GM21526 (cell line): ENCODE data around the gene FRK.
"Not testable (repeated sequence)": the region's sequence is repeated elsewhere in the genome, so short reads cannot be mapped to it uniquely, and the experiment has no call there.

Source experiments
- ATAC-seq: cut with Tn5 transposase; IDR thresholded peaks from one replicate; pipeline ENCODE4 v1.9.1; 2021; ENCODE audit warnings: moderate library complexity; ENCODE audit not compliant: unreplicated experiment, low FRiP score

FRK gene

DNA sequence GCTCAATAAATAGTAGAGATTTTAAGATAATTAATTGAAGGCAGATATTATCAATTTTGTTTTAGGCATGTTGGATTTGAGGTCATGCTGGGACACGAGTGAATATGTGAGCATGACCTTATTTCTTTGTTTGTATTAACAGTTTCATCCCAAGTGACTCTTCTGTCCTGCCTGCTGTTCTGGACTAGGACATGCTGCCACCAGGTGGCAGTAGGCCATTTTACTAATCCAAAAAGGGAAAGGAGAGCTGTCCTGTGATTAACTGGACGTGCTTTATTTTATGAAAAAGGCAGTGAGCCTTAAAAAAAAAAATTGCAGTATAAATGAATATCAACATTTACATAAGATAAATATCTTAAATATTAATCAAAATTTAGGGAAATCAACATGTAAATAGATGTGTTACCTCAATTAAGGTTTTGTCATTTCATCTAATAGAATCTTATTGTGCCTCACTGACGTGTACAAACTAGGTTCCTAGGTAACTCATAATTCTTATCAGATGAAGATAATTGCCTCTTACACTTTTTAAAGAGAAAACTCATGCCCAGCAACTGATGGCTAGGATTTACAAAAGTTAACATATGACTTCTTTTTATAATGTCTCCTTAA, 49.8 kb downstream of the FRK start:
- ATAC-seq, result peak; percentile 58

DNA sequence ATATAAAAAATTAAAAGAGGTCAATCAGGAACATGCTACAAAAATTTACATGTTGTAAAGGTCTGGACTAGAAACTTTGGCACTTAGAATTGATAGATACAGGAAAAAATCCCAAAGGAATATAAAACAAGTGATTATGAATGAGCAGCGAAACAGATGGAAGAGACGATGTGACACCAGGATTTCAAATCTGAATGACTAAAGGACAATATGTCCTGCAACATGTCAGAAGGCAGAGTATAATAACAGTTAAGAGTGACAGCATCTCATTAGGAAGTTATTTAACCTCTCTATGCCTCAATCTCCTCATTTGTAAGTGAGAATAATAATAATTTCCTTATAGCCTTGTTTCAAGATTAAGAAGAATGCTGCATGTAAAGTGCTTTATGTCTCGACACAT, 50.3 kb downstream of the FRK start:
- ATAC-seq, result no peak

- ATAC-seq, result peak; percentile 65
These were observed 52.0 kb downstream of the FRK start for GRCh38 chr6:116008470-116009243.

- no peak for ATAC-seq
These were observed 55.6 kb downstream of the FRK start for GRCh38 chr6:116004841-116005815.

DNA sequence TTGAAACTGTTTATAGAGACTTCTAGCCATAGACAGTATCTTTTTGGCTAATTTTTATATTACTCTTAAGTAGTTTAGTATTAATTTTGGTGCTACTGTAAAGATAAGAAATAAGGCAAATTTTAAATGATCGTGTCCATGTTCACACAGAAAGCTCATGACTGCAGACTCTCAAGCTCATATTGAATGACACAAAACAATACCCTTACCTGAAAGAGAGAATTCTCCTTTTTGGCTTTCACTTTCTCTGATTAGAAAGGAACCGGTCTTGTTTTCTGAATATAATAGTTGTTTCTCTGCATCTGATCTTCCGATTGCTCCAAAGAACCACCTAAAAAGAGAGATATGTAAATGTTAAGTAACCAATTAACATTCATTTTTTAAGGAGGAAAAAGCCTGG, 57.0 kb downstream of the FRK start:
- ATAC-seq, result peak; percentile 92

GRCh38 chr6:116002756-116003155, 57.9 kb downstream of the FRK start:
- ATAC-seq, result no peak

DNA sequence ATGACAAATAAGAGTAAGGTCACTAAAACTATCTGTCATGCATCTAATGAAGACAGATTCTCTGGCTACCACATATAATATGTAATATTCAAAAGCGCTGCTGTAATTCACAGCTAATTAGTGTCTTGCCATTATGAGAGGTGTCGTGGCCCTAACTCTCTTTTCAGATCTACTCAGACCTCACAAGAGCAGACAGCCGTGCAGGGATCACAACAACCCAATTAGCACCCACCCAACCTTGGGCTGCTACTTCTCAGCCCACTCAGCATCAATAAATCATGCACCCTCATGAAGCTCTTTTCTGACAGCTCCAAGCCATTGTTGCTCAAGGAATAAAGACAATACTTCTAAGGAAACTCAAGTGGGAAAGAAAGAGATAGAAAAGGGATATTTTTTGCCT, 61.5 kb downstream of the FRK start:
- ATAC-seq, result no peak

DNA sequence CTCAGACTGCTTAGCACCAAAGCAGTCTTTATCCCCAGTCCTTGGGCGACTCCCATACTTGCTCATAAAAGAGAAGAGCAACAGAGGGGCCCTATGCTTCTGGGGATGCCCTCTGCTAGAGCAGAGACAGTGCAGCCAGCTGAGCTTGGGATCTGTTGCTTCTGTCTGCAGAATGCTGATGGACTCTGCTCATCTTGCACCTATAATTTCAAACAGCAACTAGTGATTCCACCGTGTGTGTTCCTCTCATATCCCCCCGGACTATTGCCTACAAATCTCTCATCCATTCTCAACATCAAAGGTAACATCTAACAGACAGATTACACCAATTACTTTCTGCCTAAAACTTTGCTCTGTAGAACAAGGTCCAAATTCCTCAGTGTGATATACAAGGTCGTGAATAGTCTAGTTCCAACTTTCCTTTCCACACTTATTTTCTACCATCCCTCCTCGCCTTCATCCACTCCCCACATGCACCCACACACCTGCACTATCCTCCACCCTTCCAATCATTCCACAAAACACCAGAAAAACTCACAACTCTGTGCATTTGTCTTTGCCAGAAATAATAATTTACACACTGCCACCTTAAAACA, 62.6 kb downstream of the FRK start:
- ATAC-seq, result no peak

GRCh38 chr6:115986026-115986425, 74.7 kb downstream of the FRK start:
- ATAC-seq, result no peak

- ATAC-seq, result no peak
These were observed 75.9 kb downstream of the FRK start for GRCh38 chr6:115984809-115985208.

GRCh38 chr6:115983998-115984397, 76.7 kb downstream of the FRK start:
- ATAC-seq, result no peak

DNA sequence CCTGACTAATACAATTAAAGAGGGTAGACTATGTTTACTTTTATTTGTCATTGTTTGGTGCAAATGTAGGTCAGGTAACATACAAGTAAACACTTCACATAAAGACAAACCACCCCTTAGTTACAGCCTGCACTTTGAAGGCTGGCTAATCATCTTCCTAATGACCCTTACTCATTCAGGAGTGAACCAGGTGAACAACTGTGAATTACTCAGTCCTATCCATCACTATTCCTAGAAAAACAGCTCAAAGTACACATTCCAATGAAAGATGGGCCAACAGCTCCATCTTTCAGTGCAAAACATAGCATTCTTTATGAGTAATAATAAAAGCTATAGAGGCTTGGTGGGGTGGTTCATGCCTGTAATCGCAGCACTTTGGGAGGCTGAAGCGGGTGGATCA, 78.2 kb downstream of the FRK start:
- no peak for ATAC-seq

GRCh38 chr6:115977220-115977619, 83.5 kb downstream of the FRK start:
- no peak for ATAC-seq

DNA sequence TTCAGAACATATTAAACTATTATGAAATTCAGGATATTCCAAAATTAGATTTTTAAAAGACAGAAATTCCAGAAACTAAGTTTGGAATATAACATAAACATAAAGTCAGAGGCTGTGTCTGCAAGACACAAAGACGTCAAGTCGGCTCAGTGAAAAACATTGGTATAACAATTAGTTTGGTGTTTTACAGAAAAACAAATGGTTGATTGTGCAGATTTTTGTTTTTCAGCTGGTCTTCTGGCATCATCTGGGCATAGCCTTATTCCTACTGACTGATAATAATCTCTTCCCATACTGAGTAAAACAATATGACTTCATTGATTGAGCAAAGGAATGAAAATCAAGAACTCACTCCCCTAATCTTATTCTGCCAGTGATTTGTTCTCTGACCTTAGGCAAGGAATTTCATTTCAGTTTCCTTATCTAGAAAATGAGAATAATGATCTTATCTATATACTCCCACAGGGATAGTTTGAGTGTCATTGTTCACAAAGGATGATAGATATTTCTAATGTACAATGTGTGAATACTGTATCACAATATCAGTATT, 84.3 kb downstream of the FRK start:
- no peak for ATAC-seq

DNA sequence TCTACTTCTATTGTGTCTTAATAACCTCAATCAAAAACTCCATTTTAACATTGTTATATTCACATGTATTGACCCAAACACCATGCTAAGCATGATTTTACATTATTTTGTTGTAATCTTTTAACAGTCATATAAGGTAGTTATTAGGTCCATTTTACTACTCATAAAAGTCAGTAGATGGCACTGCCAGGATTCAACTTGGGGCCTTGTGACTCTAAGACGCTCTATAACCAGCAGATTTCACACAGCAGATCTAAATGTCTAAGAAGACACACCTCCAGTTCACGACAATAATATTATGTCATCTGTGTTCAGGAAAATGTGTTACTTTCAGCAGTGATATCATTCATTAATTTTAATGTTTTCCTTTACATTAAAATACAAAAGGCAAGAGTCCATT, 88.0 kb downstream of the FRK start:
- no peak for ATAC-seq

GRCh38 chr6:115971785-115972184, 88.9 kb downstream of the FRK start:
- ATAC-seq, result no peak

DNA sequence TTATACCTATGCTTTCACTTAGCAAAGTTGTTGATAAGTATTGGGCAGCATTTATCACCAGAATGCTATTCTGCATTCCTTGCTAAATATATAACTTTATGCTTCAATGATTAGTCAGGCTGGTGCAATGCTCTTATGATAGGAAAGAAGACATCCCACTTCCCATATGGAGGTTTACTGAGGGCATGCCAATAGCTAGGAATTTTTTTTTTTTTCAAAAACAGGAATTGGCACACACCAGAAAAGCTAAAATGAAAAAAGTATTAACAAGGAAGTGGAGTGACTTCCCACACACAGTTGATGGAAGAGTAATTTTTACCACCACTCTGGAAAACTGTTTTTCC, 90.8 kb downstream of the FRK start:
- no peak for ATAC-seq

- no peak for ATAC-seq
These were observed 91.3 kb downstream of the FRK start for GRCh38 chr6:115969207-115969929.

GRCh38 chr6:115960286-115960685, 100.4 kb downstream of the FRK start:
- not testable (repeated sequence) for ATAC-seq

GRCh38 chr6:115958958-115959357, 101.7 kb downstream of the FRK start:
- no peak for ATAC-seq
